Stimulated activated CD4-positive, alpha-beta T cell treated with anti-CD3 and anti-CD28 coated beads, Interleukin-1b, Interleukin-23, amount 100 ng/mL, for 48 hours (primary cell): ENCODE measurements around the gene SLC5A3.

ENCODE experiments used
- DNase-seq: peaks from one replicate; pipeline ENCODE4 v3.0.0-alpha.2; 2020

Gene SLC5A3

GRCh38 chr21:34105947-34106541 is 32.7 kb downstream of the SLC5A3 start:
- no peak for DNase-seq

- DNase-seq, result no peak
Measured at GRCh38 chr21:34107606-34108005, 34.2 kb downstream of the SLC5A3 start.

GRCh38 chr21:34109075-34109474 is 35.7 kb downstream of the SLC5A3 start:
- DNase-seq, result no peak

- DNase-seq, result no peak
Measured at GRCh38 chr21:34110594-34111202, 37.3 kb downstream of the SLC5A3 start.

GRCh38 chr21:34112316-34113033 is 39.1 kb downstream of the SLC5A3 start:
- DNase-seq, result no peak

GRCh38 chr21:34113842-34114241 is 40.5 kb downstream of the SLC5A3 start:
- no peak for DNase-seq

- no peak for DNase-seq
Measured at GRCh38 chr21:34115160-34115559, 41.8 kb downstream of the SLC5A3 start.

DNA sequence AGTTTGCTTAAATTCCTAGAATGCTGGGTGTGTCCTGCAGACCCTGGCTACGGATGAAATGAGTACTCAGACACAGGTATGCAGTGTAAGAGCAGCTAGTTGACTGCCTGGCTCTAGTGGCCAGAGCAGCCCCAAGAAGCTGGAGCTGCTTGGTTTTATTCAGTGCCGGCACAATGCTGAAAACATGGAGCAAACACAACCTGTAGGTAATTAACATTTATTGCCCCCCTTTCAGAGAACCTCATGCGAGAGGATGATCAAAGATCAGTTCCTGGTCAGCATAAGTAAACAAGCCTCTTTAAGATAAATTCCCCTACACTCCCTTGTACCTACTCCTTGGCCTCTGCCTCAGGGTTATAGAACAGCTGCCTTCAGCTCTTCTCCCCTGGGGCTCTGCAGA is 43.2 kb downstream of the SLC5A3 start:
- no peak for DNase-seq

DNA sequence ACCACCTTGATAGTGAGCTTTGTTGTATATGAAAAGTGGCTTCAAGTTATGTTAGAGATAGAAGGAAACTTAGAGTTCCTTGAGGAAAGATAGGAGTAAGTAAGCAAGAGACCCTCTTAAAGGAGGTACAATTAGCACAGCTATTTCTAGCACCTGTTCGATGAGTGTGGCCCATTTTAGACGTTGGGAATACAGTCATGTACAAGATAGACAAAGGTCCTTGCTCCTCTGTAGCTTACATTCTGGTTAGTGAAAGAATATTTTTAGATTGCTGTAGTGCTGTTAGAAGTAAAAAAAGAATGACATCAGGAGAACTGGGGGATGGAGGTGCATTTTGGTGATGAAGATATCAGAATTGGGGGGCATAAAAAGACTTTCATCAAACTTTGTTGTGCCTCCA is 47.5 kb downstream of the SLC5A3 start:
- no peak for DNase-seq

- DNase-seq, result no peak
Measured at GRCh38 chr21:34122047-34122446, 48.7 kb downstream of the SLC5A3 start.
